Measurements from ENCODE around the gene ID1. TPM values are rescaled to one million over a fixed set of nuclear protein-coding genes. Genes with fewer than 3 reads are reported as not detected.
"Not testable (repeated sequence)": the region's sequence is repeated elsewhere in the genome, so short reads cannot be mapped to it uniquely, and the experiment has no call there.

ID1 gene
- total RNA-seq, 2 experiments from 2014 or later: 0.85 to 1.4 TPM

DNA sequence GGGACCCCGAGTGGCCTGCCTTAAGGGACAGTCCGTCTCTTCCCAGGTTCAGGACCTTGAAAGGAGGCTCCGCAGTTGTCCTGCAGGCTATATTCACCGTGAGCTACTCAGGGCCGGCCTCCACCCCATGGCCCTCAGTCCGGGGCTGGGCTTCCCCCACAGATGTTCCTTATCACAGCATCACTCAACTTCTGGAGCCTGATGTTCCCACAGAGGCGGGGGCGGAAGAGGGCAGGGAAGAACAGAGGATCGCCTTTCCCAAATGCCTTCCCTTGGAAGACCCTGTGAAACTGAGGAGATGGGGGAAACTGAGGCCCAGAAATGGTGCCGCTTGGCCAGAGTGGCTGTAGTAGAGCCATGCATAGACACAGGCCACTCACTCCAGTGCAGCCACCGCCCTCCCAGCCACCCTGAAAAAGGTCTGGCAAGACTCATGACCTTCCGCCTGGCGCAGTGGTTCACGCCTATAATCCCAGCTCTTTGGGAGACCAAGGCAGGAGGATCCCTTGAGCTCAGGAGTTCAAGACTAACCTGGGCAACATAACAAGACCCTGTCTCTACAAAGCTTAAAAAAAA is 28.3 kb downstream of the ID1 start:
- ChIA-PET POLR2A (interaction anchor here (0.6 kb wide), 1 partner anchor 28 kb away, joined by 3 read pairs; the partner anchor contains the start of gene ID1), CTCF (interaction anchor here (1.1 to 6.5 kb wide), 15 partner anchors 10 to 118 kb away, joined by 3 to 58 read pairs (median 5); partner anchors contain the start of gene BCL2L1)
- H3K27me3 Mint-ChIP-seq: peaks cover 4% of the 10 kb centered on the region
- no peaks in the 10 kb centered on the region for H3K9me3 Mint-ChIP-seq
- no peak overlapping the region for H3K27ac Mint-ChIP-seq
- DNase-seq: no peak
- H3K4me3 Mint-ChIP-seq: no peak overlapping the region
- H3K36me3 Mint-ChIP-seq (ENCODE audit: low read depth): no peaks in the 10 kb centered on the region
- H3K4me1 Mint-ChIP-seq: no peaks in the 10 kb centered on the region

DNA sequence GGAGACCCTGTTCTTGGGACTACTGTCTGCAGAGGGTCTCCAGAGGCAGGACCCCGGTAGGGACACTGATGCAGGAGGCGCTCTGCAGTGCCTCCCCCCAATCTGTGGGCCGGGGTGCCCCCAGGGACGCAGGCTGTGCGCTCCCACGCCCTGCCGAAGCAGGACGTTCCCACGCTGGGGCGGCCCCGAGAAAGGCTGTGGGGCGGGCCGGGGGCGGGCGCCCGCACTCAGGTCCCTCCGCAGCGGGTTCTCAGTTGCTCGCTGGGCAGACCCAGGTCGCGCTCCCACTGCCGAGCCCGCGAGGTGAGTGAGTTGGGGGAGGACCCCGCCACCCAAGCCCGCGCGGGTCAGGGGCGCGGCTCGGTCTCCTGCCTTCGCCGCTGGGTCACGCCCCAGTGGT is 32.6 kb downstream of the ID1 start, which contains the start of gene COX4I2:
COX4I2 (plus strand) TSS at position 253 of the 400 bp plus-strand sequence. CDS start 1,106 bp downstream, outside the sequence.
- H3K4me1 Mint-ChIP-seq: peaks cover 12% of the 10 kb centered on the region
- no peaks in the 10 kb centered on the region for H3K9me3 Mint-ChIP-seq
- H3K27me3 Mint-ChIP-seq: peaks cover 17% of the 10 kb centered on the region
- DNase-seq: no peak
- H3K36me3 Mint-ChIP-seq (ENCODE audit: low read depth): no peaks in the 10 kb centered on the region
- no peak within 1 kb of the TSS for H3K4me3 Mint-ChIP-seq
- CTCF ChIA-PET: interaction anchor here (1.8 kb wide), 1 partner anchor 86 kb away, joined by 4 read pairs; no protein-coding TSS in a partner anchor
- POLR2A ChIA-PET: no interaction called here
- H3K27ac Mint-ChIP-seq: no peak within 1 kb of the TSS

DNA sequence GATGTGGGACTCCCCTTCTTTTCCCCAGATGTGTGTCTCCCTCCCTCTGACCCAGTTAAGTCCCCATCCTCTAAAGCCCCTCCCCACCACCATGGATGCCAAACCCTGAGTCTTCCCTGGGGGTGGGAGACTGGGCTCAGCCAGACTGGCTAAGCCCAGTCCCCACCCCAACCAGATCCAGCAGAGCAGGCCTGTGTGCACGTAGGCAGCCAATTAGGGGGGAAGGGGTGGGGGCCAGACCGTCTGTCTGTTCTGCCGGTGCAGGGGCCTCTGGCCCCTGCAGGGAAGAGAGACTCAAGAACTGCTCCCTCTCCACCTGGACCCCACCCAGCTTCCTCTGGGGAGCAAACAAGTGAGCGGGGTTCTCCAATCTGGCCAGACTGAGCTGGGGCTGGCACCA is 33.2 kb downstream of the ID1 start:
- ChIA-PET CTCF (interaction anchor here (0.8 to 4.3 kb wide), 2 partner anchors 23 to 85 kb away, joined by 4 to 16 read pairs; partner anchors contain the start of gene BCL2L1), POLR2A (no interaction called here)
- Mint-ChIP-seq H3K27me3 (peaks cover 19% of the 10 kb centered on the region), H3K4me1 (peaks cover 19% of the 10 kb centered on the region), H3K9me3 (no peaks in the 10 kb centered on the region), H3K27ac (no peak overlapping the region), H3K36me3 (ENCODE audit: low read depth) (no peaks in the 10 kb centered on the region), H3K4me3 (no peak overlapping the region)
- no peak for DNase-seq

DNA sequence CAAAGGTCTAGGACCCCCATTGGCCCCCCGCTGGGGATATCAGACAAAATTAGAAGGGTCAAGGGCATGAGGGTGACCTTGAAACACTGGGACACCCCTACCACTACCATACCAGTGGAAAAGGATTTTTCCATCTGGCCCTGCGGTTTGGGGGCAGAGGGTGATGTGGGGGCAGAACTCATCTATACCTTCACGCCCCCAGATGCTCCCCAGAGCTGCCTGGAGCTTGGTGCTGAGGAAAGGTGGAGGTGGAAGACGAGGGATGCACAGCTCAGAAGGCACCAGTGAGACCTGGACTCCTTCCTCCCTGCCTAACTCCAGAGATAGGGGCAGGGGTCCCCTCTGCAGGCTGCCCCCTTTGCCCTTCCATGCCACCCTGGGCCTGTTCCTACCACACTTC is 33.7 kb downstream of the ID1 start:
- CTCF ChIA-PET: interaction anchor here (0.8 to 4.3 kb wide), 2 partner anchors 22 to 85 kb away, joined by 4 to 16 read pairs; partner anchors contain the start of gene BCL2L1
- H3K27ac Mint-ChIP-seq: no peak overlapping the region
- POLR2A ChIA-PET: no interaction called here

DNA sequence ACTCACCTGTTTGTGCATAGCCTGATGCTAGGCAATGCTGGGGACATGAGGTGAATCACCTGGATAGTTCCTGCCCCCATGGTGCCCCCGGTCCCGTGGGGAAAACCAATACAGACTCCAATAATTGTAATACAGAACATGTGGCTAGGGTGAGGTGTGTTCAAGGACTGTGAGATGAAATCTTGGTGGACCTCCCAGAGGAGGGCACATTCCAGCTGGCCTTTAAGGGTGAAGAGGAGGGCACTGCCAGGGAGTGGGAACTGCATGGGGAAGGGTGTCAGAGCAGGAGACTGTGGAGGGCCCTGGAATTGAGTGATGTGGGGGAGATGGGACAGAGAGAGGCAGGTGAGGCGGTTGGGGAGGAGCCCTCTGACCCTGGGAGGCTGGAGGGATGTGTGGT is 35.2 kb downstream of the ID1 start:
- no peaks in the 10 kb centered on the region for H3K36me3 Mint-ChIP-seq (ENCODE audit: low read depth)
- CTCF ChIA-PET: interaction anchor here (0.6 to 4.3 kb wide), 3 partner anchors 21 to 83 kb away, joined by 3 to 16 read pairs (median 11); partner anchors contain the start of gene BCL2L1
- peaks cover 22% of the 10 kb centered on the region for H3K4me1 Mint-ChIP-seq
- POLR2A ChIA-PET: no interaction called here
- no peak overlapping the region for H3K4me3 Mint-ChIP-seq
- H3K27ac Mint-ChIP-seq: no peak overlapping the region
- no peak for DNase-seq
- H3K27me3 Mint-ChIP-seq: peaks cover 19% of the 10 kb centered on the region
- no peaks in the 10 kb centered on the region for H3K9me3 Mint-ChIP-seq

More for the DNA sequence above, 33.7 kb downstream of the ID1 start:
- no peaks in the 10 kb centered on the region for H3K36me3 Mint-ChIP-seq (ENCODE audit: low read depth)
- no peak overlapping the region for H3K4me3 Mint-ChIP-seq
- H3K4me1 Mint-ChIP-seq: peaks cover 22% of the 10 kb centered on the region
- H3K27me3 Mint-ChIP-seq: peaks cover 19% of the 10 kb centered on the region
- DNase-seq: no peak
- no peaks in the 10 kb centered on the region for H3K9me3 Mint-ChIP-seq

DNA sequence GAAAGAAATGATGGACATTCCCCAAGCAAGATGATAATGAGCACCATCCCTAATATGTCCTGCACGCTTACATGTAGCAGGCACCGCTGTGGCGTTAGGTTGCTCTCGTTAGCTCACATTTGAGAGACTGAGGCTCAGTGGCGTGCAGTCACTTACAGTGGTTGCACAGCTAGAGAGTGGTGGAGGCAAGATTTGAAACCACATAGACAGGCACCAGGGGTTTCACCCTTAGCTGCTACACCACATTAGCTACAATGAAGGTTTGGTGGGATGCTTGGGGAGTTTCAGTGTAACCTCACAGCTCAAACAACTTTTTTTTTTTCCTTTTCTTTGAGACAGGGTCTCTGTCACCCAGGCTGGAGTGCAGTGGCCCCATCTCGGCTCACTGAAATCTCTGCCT is 36.3 kb downstream of the ID1 start:
- CTCF ChIA-PET: interaction anchor here (0.6 to 4.3 kb wide), 7 partner anchors 20 to 1309 kb away, joined by 3 to 16 read pairs (median 3); partner anchors contain the start of gene BCL2L1
- Mint-ChIP-seq H3K36me3 (ENCODE audit: low read depth) (no peaks in the 10 kb centered on the region), H3K9me3 (no peaks in the 10 kb centered on the region), H3K4me1 (peaks cover 22% of the 10 kb centered on the region), H3K27me3 (peaks cover 18% of the 10 kb centered on the region), H3K27ac (no peak overlapping the region), H3K4me3 (no peak overlapping the region)
- no peak for DNase-seq
- POLR2A ChIA-PET: no interaction called here

DNA sequence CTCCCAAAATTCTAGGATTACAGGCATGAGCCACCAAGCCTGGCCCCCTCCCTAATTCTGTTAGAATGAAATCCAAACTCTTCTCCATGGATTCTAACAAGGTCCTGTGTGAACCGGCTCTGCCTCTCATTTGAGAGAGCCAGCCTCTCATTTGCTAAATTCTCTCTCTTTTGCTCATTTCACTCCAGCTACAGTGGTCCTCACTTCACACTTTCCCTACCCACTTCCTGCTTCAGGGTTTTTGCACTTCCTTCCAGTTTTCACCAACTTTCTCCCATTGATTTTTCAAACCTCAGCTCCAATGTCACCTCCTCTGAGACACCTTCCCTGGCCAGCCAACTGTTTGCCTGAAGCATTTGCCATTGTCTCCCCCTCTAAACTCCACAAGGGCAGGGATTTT is 37.7 kb downstream of the ID1 start:
- H3K27me3 Mint-ChIP-seq: peaks cover 18% of the 10 kb centered on the region

DNA sequence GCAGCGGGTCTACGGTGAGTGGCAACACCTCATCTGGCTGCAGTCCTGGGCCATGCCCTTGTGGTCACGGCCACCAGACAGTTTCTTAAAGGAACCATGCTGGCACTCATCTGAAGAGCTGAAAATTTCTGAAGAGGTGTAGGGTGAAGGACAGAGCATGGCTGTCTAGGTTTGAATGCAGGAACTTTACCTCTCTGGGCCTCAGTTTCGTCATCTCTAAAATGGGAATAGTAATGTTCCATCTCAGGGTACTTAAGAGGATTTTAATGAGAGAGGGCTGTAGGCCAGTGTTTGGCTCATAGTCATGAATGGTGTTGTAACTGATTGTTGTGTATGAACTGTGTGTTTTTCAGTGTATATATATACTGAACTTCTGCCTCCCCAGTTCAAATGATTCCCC is 38.4 kb downstream of the ID1 start:
- POLR2A ChIA-PET: no interaction called here
- Mint-ChIP-seq H3K36me3 (ENCODE audit: low read depth) (no peaks in the 10 kb centered on the region), H3K4me3 (no peak overlapping the region), H3K27me3 (peaks cover 16% of the 10 kb centered on the region), H3K4me1 (peaks cover 22% of the 10 kb centered on the region), H3K27ac (no peak overlapping the region), H3K9me3 (no peaks in the 10 kb centered on the region)
- DNase-seq: no peak
- CTCF ChIA-PET: interaction anchor here (0.5 to 2.7 kb wide), 7 partner anchors 10 to 83 kb away, joined by 3 to 12 read pairs (median 3); no protein-coding TSS in a partner anchor

More for the DNA sequence above, 37.7 kb downstream of the ID1 start:
- POLR2A ChIA-PET: no interaction called here
- no peak overlapping the region for H3K27ac Mint-ChIP-seq
- CTCF ChIA-PET: interaction anchor here (2.1 to 4.3 kb wide), 3 partner anchors 9 to 81 kb away, joined by 7 to 16 read pairs (median 12); partner anchors contain the start of gene BCL2L1
- no peak overlapping the region for H3K4me3 Mint-ChIP-seq
- peaks cover 22% of the 10 kb centered on the region for H3K4me1 Mint-ChIP-seq
- no peak for DNase-seq
- no peaks in the 10 kb centered on the region for H3K36me3 Mint-ChIP-seq (ENCODE audit: low read depth)
- no peaks in the 10 kb centered on the region for H3K9me3 Mint-ChIP-seq

DNA sequence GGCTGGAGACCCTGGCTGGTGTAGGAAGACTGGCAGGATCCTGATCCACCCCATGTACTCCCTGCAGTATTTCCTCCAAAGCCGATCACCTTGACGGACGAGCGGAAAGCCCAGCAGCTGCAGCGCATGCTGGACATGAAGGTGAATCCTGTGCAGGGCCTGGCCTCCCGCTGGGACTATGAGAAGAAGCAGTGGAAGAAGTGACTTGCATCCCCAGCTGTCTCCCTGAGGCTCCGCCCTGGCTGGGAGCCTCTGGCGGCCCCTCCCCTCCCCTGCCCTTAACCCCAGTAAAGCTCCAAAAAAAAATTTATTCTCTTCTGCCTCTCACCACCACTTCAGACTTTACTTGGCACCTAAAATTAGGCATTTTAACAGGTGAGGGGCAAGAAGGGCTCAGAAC is 39.6 kb downstream of the ID1 start:
- peaks cover 22% of the 10 kb centered on the region for H3K4me1 Mint-ChIP-seq
- POLR2A ChIA-PET: no interaction called here
- H3K9me3 Mint-ChIP-seq: no peaks in the 10 kb centered on the region
- peaks cover 16% of the 10 kb centered on the region for H3K27me3 Mint-ChIP-seq
- H3K27ac Mint-ChIP-seq: no peak overlapping the region
- no peak overlapping the region for H3K4me3 Mint-ChIP-seq
- no peaks in the 10 kb centered on the region for H3K36me3 Mint-ChIP-seq (ENCODE audit: low read depth)
- no peak for DNase-seq
- CTCF ChIA-PET: interaction anchor here (1.1 to 2.7 kb wide), 4 partner anchors 11 to 84 kb away, joined by 3 to 12 read pairs (median 5); no protein-coding TSS in a partner anchor

DNA sequence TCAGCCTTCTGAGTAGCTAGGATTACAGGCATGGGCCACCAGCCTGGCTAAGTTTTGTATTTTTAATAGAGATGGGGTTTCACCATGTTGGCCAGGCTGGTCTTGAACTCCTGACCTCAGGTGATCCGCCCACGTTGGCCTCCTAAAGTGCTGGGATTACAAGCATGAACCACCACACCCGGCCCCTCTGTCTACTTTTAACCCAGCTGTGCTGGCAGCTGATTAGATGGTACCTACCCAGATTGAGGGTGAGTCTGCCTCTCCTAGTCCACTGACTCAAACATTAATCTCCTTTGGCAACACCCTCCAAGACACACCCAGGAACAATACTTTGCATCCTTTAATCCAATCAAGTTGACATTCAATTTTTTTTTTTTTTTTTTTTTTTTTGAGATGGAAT is 43.0 kb downstream of the ID1 start:
- H3K4me1 Mint-ChIP-seq; H3K9me3 Mint-ChIP-seq; H3K36me3 Mint-ChIP-seq (ENCODE audit: low read depth); H3K27ac Mint-ChIP-seq; POLR2A ChIA-PET; DNase-seq; H3K4me3 Mint-ChIP-seq: not testable (repeated sequence)
- peaks cover 12% of the 10 kb centered on the region for H3K27me3 Mint-ChIP-seq
- CTCF ChIA-PET: interaction anchor here (0.9 to 6.8 kb wide), 4 partner anchors 13 to 76 kb away, joined by 3 to 29 read pairs (median 4); no protein-coding TSS in a partner anchor

DNA sequence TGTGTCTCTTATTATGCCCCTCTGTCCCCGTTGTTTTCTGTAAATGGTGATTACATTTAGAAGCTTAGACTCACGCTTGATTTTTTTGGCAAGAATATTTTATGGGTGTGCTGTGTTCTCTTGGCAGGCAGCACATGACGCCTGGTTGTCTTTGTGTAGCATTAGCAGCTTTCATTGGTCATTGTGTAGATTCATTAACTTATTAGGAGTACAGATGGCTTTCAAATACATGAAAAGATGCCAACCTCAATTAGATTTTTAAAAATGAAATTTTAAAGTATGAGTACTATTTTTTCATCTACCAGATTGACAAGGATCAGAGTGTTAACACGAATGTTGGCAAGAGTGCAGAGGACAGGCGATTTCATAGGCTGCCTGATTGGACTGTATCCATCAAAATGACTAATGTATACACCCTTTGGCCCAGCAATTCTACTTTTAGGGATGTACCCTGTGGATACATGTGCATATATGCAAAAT is 47.9 kb downstream of the ID1 start:
- POLR2A ChIA-PET: no interaction called here
- no peak for DNase-seq
- Mint-ChIP-seq H3K36me3 (ENCODE audit: low read depth) (no peaks in the 10 kb centered on the region), H3K4me3 (no peak overlapping the region), H3K9me3 (no peaks in the 10 kb centered on the region), H3K4me1 (no peaks in the 10 kb centered on the region), H3K27me3 (peaks cover 11% of the 10 kb centered on the region), H3K27ac (no peak overlapping the region)
- CTCF ChIA-PET: interaction anchor here (1.1 to 3.0 kb wide), 2 partner anchors 9 to 40 kb away, joined by 5 to 11 read pairs; no protein-coding TSS in a partner anchor

DNA sequence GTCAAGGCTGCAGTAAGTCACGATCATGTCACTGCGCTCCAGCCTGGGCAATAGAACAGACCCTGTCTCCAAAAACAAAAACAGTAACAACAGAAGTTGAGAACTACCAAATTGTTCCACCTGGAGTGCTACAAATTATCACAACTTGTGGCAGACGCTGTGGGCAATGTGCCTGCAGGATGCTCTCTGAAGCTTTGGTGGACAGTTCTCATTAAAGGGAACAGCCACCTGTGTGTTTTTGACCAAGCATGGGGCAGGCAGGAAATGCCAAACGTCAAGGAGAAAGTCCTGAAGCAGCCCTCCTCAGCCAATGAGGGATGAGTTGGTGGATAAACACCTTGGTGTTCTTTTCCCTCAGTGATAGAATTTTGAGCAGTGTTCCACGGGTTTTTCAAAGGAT is 48.5 kb downstream of the ID1 start:
- Mint-ChIP-seq H3K27ac (no peak overlapping the region), H3K9me3 (no peaks in the 10 kb centered on the region), H3K27me3 (peaks cover 11% of the 10 kb centered on the region), H3K4me3 (no peak overlapping the region), H3K36me3 (ENCODE audit: low read depth) (no peaks in the 10 kb centered on the region), H3K4me1 (no peaks in the 10 kb centered on the region)
- ChIA-PET POLR2A (no interaction called here), CTCF (interaction anchor here (1.1 to 2.2 kb wide), 2 partner anchors 41 to 70 kb away, joined by 5 to 6 read pairs; no protein-coding TSS in a partner anchor)
- DNase-seq: no peak

DNA sequence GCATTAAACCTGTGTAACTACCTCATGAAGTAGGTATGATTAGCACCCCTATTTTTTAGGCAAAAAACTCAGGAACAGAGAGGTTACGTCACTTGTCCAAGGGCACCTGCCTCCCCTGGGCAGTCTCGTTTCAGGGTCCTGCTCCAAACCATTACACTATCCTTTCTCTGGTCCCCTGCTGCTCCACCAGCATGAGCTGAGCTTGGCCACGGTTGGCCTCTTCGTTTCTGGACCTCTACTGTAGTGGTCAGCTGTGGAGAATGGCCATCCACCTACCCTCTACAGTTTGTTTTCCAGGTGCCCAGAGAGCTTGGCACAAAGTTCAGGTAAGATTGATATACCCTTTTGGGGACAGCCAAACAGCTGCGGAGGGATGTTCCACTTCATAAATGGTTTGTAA is 49.4 kb downstream of the ID1 start:
- Mint-ChIP-seq H3K9me3 (no peaks in the 10 kb centered on the region), H3K4me3 (no peak overlapping the region), H3K27me3 (peaks cover 11% of the 10 kb centered on the region), H3K4me1 (no peaks in the 10 kb centered on the region), H3K27ac (no peak overlapping the region), H3K36me3 (ENCODE audit: low read depth) (no peaks in the 10 kb centered on the region)
- DNase-seq: no peak
- POLR2A ChIA-PET: no interaction called here
- CTCF ChIA-PET: interaction anchor here (2.2 kb wide), 1 partner anchor 69 kb away, joined by 6 read pairs; no protein-coding TSS in a partner anchor
